PC-3 (cell line): Measurements from ENCODE around the gene MSGN1. TPM values are rescaled to one million over a fixed set of nuclear protein-coding genes. Genes with fewer than 3 reads are reported as not detected.

ENCODE experiments used
- ATAC-seq: fragments of 200-7000 bp; cut with Tn5 transposase; 2 replicates; pipeline ENCODE4 v1.9.1; 2020; ENCODE audit warnings: mild to moderate bottlenecking, moderate library complexity
- BruUV-seq: library from RNA; stranded (reverse); fragments of 400-500 nt; replicated peaks from 2 replicates; lab custom pipeline; 2021; lab: Mats Ljungman, UMichigan
- CTCF ChIA-PET: fragments of 300-600 bp; sonication (Branson Sonifier 250); formaldehyde crosslinking; loops from one replicate; lab custom pipeline; 2022; ENCODE audit warnings: antibody characterized with exemption; lab: Charles Lee
- POLR2A ChIA-PET: fragments of 300-600 bp; sonication (Branson Sonifier 250); formaldehyde crosslinking; loops from one replicate; lab custom pipeline; 2022; ENCODE audit warnings: antibody characterized with exemption; ENCODE audit not compliant: unreplicated experiment; lab: Charles Lee
- DNase-seq: peaks from one replicate; pipeline ENCODE4 v3.0.0-alpha.2; 2015
- H2AFZ ChIP-seq: fragments of 300-600 bp; sonication (generic); 2 replicates; pipeline ENCODE4 v1.6.0; 2016; ENCODE audit warnings: antibody characterized with exemption, low read length
- H3F3A ChIP-seq: fragments of 300-600 bp; sonication (generic); one replicate; pipeline ENCODE4 v1.6.0; 2017; ENCODE audit warnings: antibody characterized with exemption, low read length, control low read depth, mild to moderate bottlenecking; ENCODE audit not compliant: unreplicated experiment
- H3K27ac ChIP-seq: fragments of 300-600 bp; sonication (generic); 2 replicates; pipeline ENCODE4 v1.5.1; 2016; ENCODE audit warnings: mild to moderate bottlenecking, low read length
- H3K27me3 ChIP-seq: fragments of 300-600 bp; sonication (generic); 2 replicates; pipeline ENCODE4 v1.6.1; 2016; ENCODE audit warnings: low read length, mixed read lengths
- H3K36me3 ChIP-seq: fragments of 300-600 bp; sonication (generic); 2 replicates; pipeline ENCODE4 v1.6.1; 2016; ENCODE audit warnings: low read depth, mixed run types, low read length, mixed read lengths
- H3K4me1 ChIP-seq: fragments of 300-600 bp; sonication (generic); 2 replicates; pipeline ENCODE4 v1.5.1; 2016; ENCODE audit warnings: low read length; ENCODE audit not compliant: insufficient read depth
- H3K4me2 ChIP-seq: fragments of 300-600 bp; sonication (generic); 2 replicates; pipeline ENCODE4 v1.6.0; 2016; ENCODE audit warnings: low read length
- H3K4me3 ChIP-seq: fragments of 300-600 bp; sonication (generic); 2 replicates; pipeline ENCODE4 v1.5.1; 2016; ENCODE audit warnings: mild to moderate bottlenecking, low read length, mixed read lengths
- H3K79me2 ChIP-seq: fragments of 300-600 bp; sonication (generic); 2 replicates; pipeline ENCODE4 v1.6.1; 2017; ENCODE audit warnings: low read length, mixed read lengths
- H3K9ac ChIP-seq: fragments of 300-600 bp; sonication (generic); 2 replicates; pipeline ENCODE4 v1.6.0; 2016; ENCODE audit warnings: mild to moderate bottlenecking, low read length
- H3K9me2 ChIP-seq: fragments of 300-600 bp; sonication (generic); replicated peaks from 2 replicates; pipeline ENCODE4 v1.6.1; 2016; ENCODE audit warnings: mixed run types, low read length, mixed read lengths
- H3K9me3 ChIP-seq: fragments of 300-600 bp; sonication (generic); 2 replicates; pipeline ENCODE4 v1.6.1; 2016; ENCODE audit warnings: low read length, mixed read lengths
- H4K20me1 ChIP-seq: fragments of 300-600 bp; sonication (generic); 2 replicates; pipeline ENCODE4 v1.6.1; 2016; ENCODE audit warnings: low read length, mixed read lengths
- CTCF ChIP-seq: fragments of 300-600 bp; sonication (generic); conservative IDR thresholded peaks from 2 replicates; pipeline ENCODE4 v1.5.1; 2017; ENCODE audit warnings: antibody characterized with exemption, low read depth, mild to moderate bottlenecking, low read length
- EZH2 ChIP-seq: fragments of 300-600 bp; sonication (generic); IDR thresholded peaks from one replicate; pipeline ENCODE4 v1.6.1; 2017; ENCODE audit warnings: antibody characterized with exemption, mild to moderate bottlenecking, low read length; ENCODE audit not compliant: unreplicated experiment
- EZH2phosphoT487 ChIP-seq: fragments of 300-600 bp; sonication (generic); IDR thresholded peaks from 2 replicates; pipeline ENCODE4 v1.6.1; 2018; ENCODE audit warnings: mild to moderate bottlenecking, antibody characterized with exemption, low read length, borderline replicate concordance
- intact Hi-C: fragments of 100-400 bp; cut with micrococcal nuclease; formaldehyde crosslinking; loops from 2 replicates; pipeline ENCODE4 v1.9.0; 2023
- total RNA-seq: library from RNA; depleted of rRNA; stranded (reverse); fragments of >200 nt; gene quantifications from 2 replicates; pipeline ENCODE4 v1.2.3, GENCODE V29; 2014

The MSGN1 gene
- total RNA-seq, 1 experiment from 2014 or later = not detected

- Histone ChIP-seq H3K27ac (no peak overlapping the region), H3K79me2 (no peaks in the 10 kb centered on the region), H3K4me3 (no peak overlapping the region), H4K20me1 (no peaks in the 10 kb centered on the region), H3F3A (no peaks in the 10 kb centered on the region), H3K9me2 (no peaks in the 10 kb centered on the region), H3K9ac (no peak overlapping the region), H3K9me3 (no peaks in the 10 kb centered on the region), H3K36me3 (no peaks in the 10 kb centered on the region), H3K4me1 (no peaks in the 10 kb centered on the region), H2AFZ (no peak overlapping the region), H3K4me2 (no peak overlapping the region), H3K27me3 (peaks cover 6% of the 10 kb centered on the region; the same call in 1 of the 2 replicates)
- POLR2A ChIA-PET = no interaction called here
- CTCF ChIA-PET = no interaction called here
- TF ChIP-seq EZH2phosphoT487 (no peak), EZH2 (no peak), CTCF (no peak)
- DNase-seq (no peak), ATAC-seq (no peak)
- intact Hi-C loops = loop anchor here (5.0 kb wide), 1 partner anchor 294 kb away; no protein-coding TSS in a partner anchor
- no TSS peak for BruUV-seq
Measured at GRCh38 chr2:17853799-17854198, 37.5 kb downstream of the MSGN1 start.

GRCh38 chr2:17857021-17857420 lies 40.8 kb downstream of the MSGN1 start:
- H3K79me2 ChIP-seq = no peaks in the 10 kb centered on the region
- no peak for TF ChIP-seq EZH2phosphoT487
- TF ChIP-seq CTCF = no peak
- TF ChIP-seq EZH2 = no peak
- BruUV-seq = no TSS peak
- intact Hi-C loops = no loop called here
- no peaks in the 10 kb centered on the region for H3K36me3 ChIP-seq
- no peak overlapping the region for H2AFZ ChIP-seq
- H3K9ac ChIP-seq = no peak overlapping the region
- POLR2A ChIA-PET = no interaction called here
- DNase-seq = peak; percentile 49
- peaks cover 9% of the 10 kb centered on the region; the same call in 1 of the 2 replicates for H3K27me3 ChIP-seq
- no peaks in the 10 kb centered on the region for H3K9me2 ChIP-seq
- ATAC-seq = no peak
- no peak overlapping the region for H3K4me3 ChIP-seq
- H3K9me3 ChIP-seq = no peaks in the 10 kb centered on the region
- no peaks in the 10 kb centered on the region for H3F3A ChIP-seq
- H3K4me1 ChIP-seq = no peaks in the 10 kb centered on the region
- no peaks in the 10 kb centered on the region for H4K20me1 ChIP-seq
- CTCF ChIA-PET = interaction anchor here (0.5 kb wide), 1 partner anchor 489 kb away, joined by 3 read pairs; no protein-coding TSS in a partner anchor
- no peak overlapping the region; the same call in 1 of the 2 replicates for H3K4me2 ChIP-seq
- H3K27ac ChIP-seq = no peak overlapping the region

- intact Hi-C loops = no loop called here
- Histone ChIP-seq H3K36me3 (no peaks in the 10 kb centered on the region), H3K9me3 (no peaks in the 10 kb centered on the region), H3K9ac (no peak overlapping the region), H3K9me2 (no peaks in the 10 kb centered on the region), H4K20me1 (no peaks in the 10 kb centered on the region), H2AFZ (no peak overlapping the region), H3K27ac (no peak overlapping the region), H3K4me1 (no peaks in the 10 kb centered on the region), H3F3A (no peaks in the 10 kb centered on the region), H3K4me3 (no peak overlapping the region), H3K27me3 (peaks cover 9% of the 10 kb centered on the region; the same call in 1 of the 2 replicates), H3K79me2 (no peaks in the 10 kb centered on the region), H3K4me2 (no peak overlapping the region)
- ATAC-seq (no peak), DNase-seq (no peak)
- CTCF ChIA-PET = no interaction called here
- TF ChIP-seq CTCF = no peak
- no peak for TF ChIP-seq EZH2
- no peak for TF ChIP-seq EZH2phosphoT487
- POLR2A ChIA-PET = no interaction called here
- no TSS peak for BruUV-seq
Measured at GRCh38 chr2:17858064-17858463, 41.8 kb downstream of the MSGN1 start.
